Measurements from ENCODE around the gene NEUROG1. TPM values are rescaled to one million over a fixed set of nuclear protein-coding genes. Genes with fewer than 3 reads are reported as not detected.

NEUROG1 gene, protein sequence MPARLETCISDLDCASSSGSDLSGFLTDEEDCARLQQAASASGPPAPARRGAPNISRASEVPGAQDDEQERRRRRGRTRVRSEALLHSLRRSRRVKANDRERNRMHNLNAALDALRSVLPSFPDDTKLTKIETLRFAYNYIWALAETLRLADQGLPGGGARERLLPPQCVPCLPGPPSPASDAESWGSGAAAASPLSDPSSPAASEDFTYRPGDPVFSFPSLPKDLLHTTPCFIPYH
- not detected in 2 replicates for polyA plus RNA-seq

DNA sequence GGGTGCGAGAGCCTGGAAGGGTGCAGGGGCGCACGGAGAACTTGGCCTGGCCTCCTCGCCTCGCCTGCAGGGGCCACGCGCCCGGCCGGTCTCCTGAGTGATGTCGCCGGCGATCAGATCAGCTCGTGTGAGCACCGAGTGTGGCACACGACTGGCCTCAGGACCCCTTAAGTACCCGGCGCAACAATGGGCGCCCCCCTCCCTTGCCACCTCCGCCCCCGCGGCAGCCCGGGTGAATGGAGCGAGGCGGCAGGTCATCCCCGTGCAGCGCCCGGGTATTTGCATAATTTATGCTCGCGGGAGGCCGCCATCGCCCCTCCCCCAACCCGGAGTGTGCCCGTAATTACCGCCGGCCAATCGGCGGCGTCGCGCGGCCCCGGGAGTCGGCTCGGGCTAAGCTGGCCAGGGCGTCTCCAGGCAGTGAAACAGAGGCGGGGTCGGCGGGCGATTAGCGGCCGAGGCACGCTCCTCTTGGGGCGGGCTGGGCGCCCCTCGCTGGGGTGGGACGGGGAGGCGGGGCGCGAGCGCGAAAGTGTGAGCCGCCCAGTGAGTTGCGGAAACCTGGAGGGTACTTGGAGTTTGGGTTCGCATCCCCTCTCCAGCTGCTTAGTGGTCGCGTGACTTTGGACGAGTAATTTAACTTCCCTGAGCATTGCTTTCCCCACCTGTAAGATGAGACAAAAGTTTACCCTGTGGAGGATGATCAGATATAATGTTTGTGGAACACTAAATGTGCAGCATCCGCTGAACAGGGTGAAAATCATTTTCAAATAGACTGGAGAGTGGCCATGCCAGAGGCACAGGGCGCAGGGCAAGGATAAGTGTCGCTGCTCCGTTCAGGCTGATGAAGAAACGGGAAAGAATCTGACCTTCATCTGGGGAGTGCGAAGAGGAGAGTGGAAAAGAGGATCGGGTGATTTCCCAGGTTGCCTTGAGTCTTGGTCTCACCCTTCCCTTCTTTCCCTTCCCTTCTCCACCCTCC lies at the start of gene NEUROG1:
Gene NEUROG1 (minus strand): TSS at position 145 of the 982 bp plus-strand sequence. CDS start 274 bp downstream, outside the sequence.

DNA sequence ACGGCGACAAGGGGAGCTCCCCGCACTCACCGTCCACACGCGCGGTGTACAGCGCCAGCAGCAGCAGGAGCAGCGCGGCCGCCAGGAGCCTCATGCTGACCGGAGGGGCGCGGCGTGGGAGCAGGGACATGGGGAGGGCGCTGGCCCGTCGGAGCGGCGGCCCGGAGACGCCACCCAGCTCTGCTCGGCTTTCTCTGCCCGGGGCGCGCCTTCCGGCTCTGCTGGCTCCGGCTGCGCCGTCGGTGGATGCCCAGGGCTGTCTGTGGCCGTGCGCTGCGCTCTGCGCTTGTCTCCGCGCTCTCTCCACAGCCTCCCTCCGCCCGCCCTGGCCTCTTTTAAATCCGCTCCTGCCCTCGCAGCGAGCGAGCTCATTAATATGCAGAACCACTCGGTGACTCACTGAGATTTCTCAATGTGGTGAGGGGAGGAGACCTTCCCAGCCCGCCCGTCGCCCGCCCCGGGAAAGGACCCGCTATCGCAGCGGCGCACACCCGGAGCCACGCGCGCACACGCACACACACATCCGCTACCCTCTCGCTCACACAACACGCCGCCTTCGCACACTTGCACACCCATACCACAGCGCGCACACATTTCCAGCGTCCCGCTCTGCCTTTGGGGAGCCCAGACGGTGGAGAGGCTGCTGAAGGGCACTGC lies 43.0 kb upstream of the NEUROG1 start, which contains the start of gene CXCL14:
Gene CXCL14 (minus strand): TSS at position 307 of the 657 bp plus-strand sequence. CDS start 213 bp downstream, at position 94.

Other genes starting within 250 kb of the NEUROG1 start
- 73.0 and 84.5 TPM in 2 replicates for gene MACROH2A1, start 136.7 kb downstream of the NEUROG1 start, polyA plus RNA-seq
- gene DCANP1, start 88.6 kb downstream of the NEUROG1 start, polyA plus RNA-seq = not detected in 2 replicates
- not detected in 2 replicates for gene TIFAB, start 83.6 kb downstream of the NEUROG1 start, polyA plus RNA-seq
- 0.27 and 0.39 TPM in 2 replicates for gene CXCL14, start 43.0 kb upstream of the NEUROG1 start, polyA plus RNA-seq

Data from Purkinje cell (primary cell).